Activated T-cell treated with anti-CD3 and anti-CD28 coated beads for 1 hour (primary cell): Measurements from ENCODE around the gene KDM5C.
"Not testable (repeated sequence)": the region's sequence is repeated elsewhere in the genome, so short reads cannot be mapped to it uniquely, and the experiment has no call there.

Experiments used
- DNase-seq: peaks from one replicate; pipeline ENCODE4 v3.0.0-alpha.2; 2020; ENCODE audit warnings: low read depth

Gene KDM5C

DNA sequence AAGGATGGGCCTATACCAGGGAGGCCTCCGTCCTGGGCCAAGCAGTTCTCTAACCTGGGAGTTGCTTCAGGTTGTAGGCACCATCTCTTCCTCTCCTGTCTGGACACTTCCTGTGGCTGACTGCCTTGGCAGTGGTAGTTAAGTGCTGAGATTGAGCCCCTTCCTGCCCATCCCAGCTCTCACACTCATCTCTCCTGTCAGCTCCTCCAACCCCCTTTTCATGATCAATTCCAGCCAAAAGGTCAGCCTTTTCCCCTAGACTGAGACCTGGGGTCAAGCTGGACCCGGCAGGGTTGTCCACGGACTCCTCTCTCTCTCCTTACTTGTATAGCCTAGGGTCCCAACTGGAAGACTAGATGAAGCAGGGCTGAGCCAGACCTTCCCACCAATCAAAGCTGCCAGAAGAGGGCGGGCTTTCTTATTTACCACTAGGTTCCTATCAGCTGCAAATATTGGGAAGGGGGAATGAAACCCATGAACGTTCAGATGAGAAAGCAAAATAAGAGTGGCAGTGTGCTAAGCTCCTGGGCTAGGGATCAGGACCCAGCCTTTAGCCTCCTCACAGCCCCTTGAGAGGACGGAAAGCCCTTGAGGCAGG lies 34.5 kb downstream of the KDM5C start:
- DNase-seq = no peak

DNA sequence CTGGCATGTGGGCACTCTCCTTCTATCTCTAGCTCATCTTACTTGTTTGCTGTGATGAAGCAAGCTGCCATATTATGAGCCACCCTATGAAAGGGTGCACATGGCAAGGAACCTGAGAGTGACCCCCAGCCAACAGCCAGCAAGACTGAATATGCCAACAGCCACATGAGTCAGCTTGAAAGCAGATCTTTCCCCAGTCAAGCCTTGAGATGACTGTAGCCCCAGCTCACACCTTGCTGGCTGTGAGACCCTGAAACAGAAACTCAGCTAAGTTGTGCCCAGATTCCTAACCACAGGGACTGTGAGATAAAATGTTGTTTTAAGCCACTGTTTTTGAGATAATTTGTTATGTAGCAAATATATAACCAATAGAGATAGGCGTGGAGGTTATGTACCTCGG lies 36.2 kb downstream of the KDM5C start:
- no peak for DNase-seq

DNA sequence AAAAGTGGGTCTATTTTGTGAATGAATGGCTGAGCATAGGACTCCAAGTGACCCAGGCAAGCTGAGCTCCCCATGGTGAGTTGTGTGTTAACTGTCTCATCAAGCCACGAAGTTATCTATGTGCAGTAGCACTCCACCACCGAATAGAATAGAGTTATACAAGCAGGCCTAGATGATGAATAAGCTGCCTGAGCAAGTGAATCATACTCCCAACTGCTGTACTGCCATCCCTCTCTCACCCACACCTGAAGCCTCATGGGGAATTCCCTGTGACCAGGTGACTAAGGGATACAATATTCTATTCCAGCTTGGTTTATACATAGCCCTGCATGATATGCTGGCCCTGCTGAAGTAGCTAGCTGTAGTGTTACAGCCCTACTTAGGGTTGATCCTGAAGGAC lies 38.7 kb downstream of the KDM5C start:
- DNase-seq = no peak

DNA sequence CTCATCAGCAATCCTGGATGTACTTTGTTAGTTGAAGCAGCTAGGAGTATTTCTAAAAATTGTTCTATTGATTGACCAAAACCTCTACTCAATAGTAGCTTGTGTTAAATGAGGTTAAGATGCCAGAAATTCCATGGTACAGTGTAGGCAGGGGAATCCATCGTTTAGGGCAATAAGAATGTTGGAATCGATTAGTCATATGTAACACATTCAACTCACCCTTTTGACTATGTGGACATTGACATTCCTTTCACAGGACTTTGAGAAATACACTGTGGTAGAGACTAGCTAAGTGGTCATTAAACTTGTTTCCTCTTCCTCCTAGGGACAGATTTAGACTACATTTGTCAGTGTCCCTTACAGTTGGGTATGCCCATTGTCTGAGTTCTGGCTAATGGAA lies 40.2 kb downstream of the KDM5C start:
- no peak for DNase-seq

DNA sequence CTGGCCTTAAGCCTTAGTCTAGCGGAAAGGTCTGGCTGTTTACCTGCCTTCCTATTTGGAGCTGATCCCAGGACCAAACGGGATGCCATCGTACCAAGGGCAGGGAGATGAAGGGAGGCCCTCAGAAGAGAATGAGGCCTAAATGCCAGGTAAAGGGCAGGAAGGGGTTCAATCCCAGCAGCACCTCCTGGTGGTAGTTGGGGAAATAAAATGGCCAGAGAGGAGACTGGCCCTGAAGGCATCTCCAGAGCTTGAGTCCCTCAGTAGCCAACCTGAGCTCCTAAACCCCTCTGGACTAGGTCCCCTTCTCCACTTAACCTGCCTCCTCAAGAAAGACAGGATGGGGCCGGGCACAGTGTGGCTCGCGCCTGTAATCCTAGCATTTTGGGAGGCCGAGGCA lies 53.7 kb downstream of the KDM5C start:
- DNase-seq = no peak

DNA sequence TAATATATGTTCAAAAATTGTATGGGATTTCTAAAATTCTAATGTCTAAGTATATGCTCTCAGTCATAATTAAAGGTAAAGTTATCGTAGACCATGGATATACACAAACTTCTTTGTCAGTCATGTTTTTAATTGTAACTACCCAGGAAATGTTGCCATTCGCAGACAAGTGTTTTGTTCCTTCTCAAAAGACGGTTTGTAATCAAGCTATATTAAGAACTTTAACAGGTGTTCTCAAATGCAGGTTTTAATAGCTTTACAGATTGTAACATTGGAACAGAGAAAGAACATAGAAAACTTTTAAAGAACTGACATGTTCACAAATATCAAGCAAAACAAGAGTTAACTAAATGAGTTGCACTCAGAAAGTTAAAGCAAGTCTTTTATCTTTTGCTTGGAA lies 58.9 kb downstream of the KDM5C start:
- DNase-seq = no peak

DNA sequence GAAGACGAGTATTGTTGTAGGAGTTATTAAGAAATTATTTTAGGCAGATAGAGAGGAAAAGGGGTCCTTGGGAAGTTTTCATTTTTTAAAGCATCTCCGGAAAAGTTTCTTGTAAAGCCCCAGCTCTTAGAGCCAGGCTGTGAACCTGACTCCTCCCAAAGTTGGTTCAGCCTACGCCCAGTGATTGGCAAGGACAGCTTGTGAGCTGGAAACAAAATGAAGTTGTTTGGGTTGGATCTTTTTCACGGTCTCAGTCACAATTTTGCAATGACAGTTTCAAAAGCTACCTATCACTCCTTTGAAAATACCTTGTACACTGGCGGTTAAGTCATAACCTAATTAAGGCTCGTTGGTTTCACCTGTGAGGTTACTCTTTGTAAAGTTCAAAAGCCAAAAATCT lies 60.4 kb downstream of the KDM5C start:
- DNase-seq = not testable (repeated sequence)

DNA sequence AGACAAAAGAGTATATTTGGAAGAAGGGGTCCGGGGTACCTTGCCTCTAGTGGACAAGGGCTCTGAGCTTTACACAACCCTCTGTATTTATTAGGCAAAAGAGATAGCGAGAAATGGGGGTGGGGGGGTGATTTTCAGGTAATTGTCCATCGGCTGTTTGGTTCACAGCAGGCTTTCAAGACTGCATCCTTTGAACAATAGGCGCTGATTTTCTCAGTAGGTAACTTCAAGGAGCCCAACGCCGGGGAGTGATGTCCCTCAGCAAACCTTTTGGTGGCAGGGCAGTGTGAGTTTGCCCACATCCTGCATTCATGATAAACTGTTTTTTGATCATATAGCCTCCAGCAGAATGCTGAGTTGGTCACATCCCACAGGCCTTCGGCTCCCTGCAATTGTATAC lies 61.6 kb downstream of the KDM5C start:
- no peak for DNase-seq

DNA sequence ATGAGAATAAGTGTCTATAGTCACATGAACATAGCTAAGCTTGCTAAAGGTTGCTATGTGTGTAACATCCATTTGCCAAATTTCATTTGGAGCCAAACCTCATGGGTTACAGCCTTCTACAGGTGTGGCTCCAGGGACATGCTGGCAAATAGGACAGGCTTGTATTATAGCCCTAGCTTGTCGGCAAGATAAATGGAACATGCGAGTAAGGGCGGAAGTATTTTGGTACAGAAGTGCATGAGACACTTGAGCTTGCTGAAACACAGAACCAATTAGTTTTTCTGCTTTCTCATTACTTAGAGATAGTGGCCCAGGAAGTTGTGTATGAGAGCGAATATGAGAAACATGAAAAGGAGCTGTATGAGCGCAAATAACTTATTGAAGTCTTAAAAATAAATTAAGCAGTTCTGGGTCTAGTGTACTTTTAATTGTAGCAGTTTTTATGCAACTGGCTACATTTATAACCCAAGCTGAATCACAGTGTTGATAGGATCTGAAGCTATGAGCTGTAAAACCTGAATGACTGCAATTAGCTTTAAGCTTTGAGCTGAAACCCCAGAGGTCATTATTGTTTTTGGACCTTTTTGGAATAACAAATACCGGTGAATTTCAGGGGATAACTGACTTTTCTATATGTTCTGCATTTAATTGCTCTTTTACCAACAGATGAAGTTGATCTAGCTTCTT lies 64.6 kb downstream of the KDM5C start:
- no peak for DNase-seq

DNA sequence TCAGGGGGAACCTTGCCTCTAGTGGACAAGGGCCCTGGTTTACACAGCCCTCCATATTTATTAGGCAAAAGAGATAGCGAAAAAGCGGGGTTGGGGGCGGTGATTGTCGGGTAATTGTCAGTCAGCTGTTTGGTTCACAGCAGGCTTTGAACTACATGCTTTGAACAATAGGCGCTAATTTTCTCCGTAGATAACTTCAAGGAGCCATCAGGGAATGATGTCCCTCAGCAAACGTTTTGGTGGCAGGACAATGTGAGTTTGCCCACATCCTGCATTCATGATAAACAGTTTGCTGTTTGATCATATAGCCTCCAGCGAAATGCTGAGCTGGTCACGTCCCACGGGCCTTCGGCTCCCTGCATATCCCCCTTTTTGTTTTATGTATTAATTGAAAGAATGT lies 65.8 kb downstream of the KDM5C start:
- DNase-seq = no peak

DNA sequence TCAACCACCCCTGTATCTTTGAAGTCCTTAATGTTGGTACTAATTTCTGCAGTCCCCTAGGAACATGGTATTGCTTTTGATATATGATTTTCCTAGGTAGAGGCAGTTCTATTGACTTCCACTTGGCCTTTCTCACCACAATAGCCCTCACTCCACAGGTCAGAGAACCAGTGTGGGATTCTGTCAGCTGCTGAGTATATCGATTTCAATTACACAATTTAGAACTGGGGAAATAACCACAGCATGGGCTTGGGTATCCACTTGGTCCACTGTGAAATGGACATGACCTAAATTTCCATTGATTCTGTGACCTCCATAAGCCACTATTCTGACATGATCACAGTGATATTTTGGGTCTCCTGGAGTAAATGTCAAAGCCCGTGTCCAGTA lies 68.8 kb downstream of the KDM5C start:
- DNase-seq = no peak

DNA sequence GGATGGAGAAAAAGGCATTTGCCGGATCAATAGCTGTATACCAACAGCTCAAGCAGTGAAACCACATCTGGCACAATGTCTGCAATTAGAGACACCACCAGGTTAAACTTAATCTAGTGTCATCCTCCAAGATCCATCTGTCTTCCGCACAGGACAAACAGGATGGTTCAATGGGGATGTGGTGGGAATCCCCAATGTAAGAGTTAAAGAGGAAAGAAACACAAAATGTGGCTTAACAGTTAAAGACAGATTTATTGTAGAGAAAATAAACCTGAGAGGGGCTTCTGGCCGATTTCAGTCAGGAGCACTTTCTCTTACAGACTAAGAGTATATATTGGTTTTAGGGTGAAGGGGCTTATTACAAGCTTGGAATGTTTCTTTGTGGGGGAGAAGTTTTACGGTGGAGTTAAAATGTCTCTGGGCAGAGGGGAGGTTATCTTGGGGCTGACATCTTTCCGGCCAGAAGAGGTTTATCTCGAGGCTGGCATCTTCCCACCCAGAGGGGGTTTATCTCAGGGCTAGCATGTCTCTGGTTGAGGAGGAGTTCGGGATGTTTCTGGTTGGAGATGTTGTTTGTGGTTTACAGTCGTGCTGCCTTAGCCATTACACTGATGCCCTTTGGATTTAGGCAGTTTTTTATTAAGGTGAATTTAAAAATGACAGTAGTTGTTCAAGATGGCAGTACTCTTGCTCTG lies 69.3 kb downstream of the KDM5C start:
- no peak for DNase-seq

DNA sequence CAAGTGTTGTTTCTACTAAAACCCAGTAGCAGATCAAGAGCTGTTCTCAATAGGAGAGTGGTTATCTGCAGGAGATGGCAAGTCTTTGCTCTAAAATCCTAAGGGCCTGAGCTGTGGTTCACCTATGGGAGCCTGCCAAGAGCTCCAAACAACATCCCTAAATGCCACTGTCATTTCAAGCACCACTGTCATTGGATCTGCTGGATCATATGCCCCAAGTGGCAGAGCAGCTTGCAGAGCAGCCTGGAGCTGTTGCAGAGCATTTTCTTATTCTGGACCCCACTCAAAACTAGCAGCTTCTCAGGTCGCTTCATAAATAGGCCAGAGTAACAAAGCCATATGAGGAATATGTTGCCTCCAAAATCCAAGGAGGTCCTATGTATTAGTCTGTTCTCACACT lies 71.4 kb downstream of the KDM5C start:
- no peak for DNase-seq
